ENCODE results near the gene KRT85.

Gene KRT85

DNA sequence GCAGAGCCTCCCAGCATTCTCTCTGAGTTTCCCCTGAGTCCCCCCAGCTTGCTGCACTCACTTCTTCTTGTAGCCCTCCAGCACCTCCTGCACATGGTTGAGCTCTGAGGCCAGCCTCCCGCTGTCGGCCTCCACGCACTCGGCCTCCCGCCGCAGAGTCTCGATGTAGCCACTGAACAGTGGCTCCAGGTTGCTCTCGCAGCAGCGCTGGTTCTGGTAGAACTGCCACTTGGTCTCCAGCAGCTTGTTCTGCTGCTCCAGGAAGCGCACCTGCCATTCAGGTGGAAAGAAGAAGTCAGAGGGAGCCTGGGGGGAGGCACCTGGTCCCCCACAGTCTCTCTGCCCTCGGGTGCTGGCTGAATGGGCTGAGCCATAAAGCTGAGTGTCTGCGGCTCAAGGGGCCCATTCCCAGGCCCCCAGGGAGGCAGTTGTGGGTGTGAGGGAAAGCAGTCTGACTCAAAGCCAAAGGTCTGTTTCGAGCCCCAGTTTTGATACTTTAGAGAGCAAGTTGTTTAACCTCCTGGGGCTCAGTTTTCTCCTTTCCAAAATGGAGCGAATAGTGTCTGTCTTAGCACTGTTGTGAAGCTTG lies 2.3 kb downstream of the KRT85 start:
- DNase-seq = no peak

DNA sequence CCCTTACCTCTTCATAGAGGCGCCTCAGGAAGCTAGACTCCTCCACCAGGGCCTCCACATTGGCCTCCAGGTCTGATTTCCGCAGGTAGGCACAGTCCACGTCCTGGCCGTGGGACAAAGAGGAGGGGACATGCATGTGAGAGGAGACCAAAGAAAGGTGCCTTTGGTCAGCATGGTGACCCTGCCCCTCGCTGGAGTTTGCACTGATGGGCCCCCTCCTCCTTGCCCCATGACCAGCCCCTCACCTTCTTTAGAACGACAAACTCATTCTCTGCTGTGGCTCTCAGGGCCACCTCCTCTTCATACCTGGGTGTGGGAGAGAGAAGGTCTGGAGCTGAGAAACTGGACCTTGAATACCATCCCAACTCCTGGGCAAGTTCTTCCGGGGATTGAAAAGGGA lies 3.2 kb downstream of the KRT85 start:
- no peak for DNase-seq

- no peak for DNase-seq
Observed at GRCh38 chr12:52363111-52363679, 4.1 kb downstream of the KRT85 start.

DNA sequence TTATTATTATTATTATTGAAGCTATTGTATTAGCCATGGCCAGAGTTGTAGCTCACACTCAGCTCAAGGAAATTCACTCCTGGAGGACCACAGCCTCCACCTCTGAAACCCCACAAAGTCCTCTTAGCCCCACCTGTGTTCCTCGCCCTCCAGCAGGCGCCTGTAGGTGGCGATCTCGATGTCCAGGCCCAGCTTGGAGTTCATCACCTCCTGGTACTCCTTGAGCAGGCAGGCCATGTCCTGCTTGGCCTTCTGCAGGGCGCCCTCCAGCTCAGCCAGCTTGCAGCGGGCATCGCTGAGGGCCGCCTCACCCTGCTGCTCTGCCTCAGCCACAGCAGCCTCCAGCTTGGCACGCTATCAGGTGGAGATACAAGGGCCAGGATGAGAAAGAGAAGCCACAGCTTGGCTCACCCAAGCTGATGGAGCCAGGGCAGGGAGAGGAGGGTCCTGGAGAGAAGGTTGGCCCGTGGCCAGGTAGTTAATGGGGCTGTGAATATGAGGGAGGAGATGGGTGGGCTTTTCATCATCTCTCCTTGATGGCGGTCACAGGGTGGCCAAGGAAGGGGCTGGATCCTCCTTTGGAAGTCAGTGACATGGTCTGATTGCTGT lies 5.1 kb downstream of the KRT85 start:
- DNase-seq = no peak

- DNase-seq = no peak
Observed at GRCh38 chr12:52361553-52361952, 5.7 kb downstream of the KRT85 start.

- DNase-seq = no peak
Observed at GRCh38 chr12:52360663-52361271, 6.5 kb downstream of the KRT85 start.

DNA sequence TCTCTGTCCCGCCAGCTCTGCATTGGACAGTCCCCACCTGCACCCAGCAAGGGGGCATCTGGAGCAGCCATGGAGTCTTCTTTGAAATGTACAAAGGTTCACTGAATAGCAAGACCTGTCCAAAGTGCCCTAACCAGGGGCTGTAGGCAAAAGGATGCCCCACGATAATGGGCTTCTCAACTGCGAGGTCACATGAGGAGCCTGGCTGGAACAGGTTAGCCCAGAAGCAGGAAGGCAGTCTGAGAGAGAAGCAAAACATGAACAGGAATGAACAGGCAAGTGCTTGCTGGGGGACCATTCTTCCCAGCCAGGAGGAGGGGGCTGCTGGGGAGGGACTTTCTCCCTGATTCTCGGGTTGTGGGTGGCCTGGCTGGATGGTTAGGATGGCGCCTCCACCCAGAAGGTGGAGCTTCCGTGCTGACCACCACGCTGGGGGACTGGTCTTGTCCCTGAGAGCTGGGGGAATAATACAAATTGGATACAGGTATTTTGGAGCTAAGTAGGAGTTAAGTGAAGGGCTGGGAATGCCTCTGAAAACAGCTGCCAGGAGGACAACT lies 7.1 kb downstream of the KRT85 start:
- no peak for DNase-seq

DNA sequence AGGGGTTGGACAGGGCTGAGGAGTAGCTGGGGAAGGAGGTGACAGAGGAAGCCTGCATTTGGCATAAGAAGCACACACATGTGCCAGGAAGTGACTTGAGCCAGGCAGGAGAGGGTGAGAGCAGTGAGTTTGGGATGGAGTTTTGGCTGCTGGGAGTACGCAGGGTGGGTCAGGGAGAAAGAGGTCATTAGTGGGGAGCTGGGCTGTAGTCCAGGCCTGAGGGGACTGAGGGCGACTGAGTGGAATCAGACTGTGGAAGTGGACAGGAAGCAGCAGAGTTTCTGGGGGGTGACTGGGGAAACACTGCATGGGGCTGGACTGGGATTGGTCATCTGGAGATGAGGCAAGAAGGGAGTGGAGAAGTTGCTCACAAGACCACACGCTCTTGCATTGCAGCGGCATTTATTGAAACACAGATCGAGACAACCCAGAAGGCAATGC lies 7.6 kb downstream of the KRT85 start:
- peak in 2 of 3 donors; percentile 17 to 24 for DNase-seq

GRCh38 chr12:52358575-52359350 lies 8.5 kb downstream of the KRT85 start:
- no peak for DNase-seq

GRCh38 chr12:52356762-52357580 lies 10.3 kb downstream of the KRT85 start:
- no peak for DNase-seq

DNA sequence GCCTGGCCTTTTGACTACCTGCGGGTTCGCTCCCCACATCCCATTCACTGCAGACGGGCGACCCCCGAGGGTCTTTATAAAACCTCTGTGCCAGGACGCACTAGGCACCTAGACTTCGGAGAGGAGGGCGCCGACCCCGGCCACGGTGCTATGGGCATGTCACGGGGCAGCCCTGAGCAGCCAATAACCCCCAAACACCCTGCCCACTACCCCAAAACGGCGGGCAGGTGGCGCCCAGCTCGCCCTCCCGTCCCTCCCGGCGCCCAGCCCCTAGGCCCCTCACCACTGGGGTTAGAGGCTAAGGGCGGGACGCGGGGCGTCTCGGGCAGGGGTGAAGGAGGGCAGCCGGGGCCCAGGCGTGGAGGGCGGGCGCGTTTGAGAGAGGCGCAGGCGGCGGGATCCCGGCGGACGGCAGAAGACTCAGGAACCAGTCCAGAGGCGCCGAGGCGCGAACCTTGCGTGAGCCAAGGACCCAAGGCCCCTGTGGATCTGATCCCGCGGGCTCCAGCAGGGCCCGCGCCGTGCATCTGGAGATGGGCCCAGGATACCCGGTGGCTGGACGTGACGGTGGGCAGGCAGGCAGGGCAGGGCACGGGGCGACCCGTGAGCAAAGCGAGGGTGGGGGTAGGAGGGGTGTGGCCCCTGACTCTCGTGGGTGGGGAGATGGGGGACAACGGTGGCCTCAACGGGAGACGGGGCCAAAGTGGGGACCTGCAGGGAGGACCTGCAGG lies 11.1 kb downstream of the KRT85 start:
- no peak for DNase-seq

DNA sequence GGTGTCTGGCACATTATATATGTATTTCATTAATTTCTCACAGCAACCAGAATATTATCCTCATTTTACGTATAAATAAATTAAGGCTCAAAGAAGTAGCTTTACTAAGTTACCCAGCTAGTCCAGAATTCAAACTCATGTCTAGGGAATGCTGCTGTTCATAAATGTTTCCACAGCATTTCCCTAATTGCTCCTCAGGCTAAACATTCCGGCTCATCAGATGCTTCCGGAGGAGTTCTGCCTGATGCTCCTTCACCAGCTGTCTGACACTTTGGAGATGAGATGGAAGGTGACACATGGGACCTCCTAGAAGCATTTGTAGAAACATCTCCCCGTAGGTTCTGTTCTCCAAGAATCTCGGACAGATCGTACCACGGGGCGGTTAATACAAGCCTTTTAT lies 12.1 kb downstream of the KRT85 start:
- DNase-seq = no peak

DNA sequence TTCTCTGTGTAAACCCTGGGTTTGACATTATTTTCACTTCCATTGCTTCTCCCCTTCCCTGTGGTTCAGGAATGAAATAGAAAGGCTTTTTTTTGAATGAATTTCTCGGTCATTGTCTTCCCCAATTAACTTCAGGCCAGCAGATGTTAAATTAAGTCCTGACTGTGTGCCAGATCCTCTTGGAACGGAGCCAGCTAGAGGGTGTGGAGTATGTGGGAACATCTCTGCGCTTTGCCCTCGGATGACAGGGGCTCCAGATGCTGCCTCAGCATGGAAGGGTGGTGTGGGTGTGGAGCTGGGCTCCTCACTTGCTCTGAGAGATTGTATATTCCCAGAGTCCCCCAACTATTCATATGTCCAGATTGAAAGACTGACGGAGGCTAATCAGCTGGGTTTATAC lies 13.1 kb downstream of the KRT85 start:
- DNase-seq = no peak

GRCh38 chr12:52353766-52354165 lies 13.5 kb downstream of the KRT85 start:
- DNase-seq = no peak

GRCh38 chr12:52352951-52353350 lies 14.3 kb downstream of the KRT85 start:
- no peak for DNase-seq

DNA sequence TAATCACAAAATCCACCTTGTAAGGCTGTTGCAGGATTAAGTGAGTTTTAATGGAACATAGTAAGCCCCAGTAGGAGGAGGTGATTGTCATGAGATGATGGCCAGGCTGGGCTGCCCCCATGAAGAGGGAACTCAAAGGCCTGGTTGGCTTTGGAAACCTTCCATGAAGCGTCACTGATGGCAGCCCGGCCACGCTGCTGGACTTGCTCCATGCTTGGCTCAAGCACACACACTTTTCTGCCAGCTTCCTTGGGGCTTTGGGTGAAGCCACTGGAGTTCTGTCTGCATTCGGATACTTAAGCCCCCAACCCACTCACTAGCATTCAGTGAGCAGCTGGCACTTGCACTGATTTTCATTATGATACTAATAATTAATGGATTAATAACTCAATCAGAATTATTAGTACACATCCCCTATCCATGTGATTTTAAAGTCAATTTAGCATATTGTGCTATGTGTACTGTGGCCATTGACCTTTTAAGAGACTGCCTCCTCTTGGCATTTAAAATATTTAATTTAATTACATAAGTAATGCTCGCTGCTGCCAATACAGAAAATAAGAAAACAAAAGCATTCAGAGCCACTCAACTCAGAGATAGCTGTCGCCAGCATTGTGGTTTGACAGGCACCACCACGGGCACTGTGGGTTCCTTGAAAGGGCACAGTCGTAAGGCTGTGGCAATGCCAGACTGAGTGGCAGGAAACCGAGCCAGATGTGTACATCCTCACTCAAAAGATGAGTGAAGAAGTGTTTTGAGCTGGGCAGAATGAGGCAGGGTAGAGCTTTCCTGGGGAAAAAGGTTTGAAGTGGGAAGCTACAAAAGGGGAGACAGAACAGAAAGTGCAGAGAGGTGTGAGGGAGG lies 15.9 kb downstream of the KRT85 start:
- no peak for DNase-seq

GRCh38 chr12:52350786-52351185 lies 16.5 kb downstream of the KRT85 start:
- DNase-seq = no peak

DNA sequence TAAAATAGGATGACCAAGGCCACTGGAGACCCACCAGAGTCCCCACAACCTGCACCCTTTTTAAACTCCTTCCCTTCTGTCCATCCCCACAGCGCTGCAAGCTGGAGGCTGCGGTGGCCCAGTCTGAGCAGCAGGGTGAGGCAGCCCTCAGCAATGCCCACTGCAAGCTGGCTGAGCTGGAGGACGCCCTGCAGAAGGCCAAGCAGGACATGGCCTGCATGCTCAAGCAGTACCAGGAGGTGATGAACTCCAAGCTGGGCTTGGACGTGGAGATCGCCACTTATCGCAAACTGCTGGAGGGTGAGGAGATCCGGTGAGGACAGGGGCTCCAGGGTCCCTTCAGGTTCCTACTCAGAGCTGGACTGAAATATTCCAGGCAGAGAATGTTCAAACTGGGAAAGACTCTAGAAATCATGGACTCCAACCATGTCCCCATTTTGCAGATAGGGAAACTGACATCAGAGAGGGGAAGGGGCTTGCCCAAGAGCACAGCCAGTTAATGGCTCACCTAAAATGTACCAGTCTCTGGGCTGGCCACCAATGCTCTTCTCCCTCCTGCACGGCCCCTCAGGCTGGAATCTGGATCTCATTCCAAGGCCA lies 17.2 kb downstream of the KRT85 start:
- DNase-seq = no peak

DNA sequence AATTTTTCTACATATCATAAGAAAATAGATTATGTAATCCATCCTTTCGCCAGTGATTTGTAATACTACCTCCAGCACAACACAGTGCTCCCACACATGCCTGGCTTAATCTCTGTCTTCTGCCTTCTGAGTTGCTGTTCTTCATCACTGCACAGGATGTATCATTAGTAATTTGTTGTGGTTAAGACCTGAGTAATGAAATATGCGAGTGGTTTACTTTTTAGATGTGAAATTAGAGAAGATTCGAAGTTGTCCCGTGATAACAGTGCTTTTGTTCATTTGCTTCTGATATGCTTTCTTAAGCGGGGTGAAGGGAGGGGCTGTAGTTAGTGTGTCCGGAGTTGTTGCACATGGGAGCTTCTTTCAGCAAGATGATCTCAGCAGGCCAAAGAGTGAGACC lies 18.1 kb downstream of the KRT85 start:
- no peak for DNase-seq
